LNCaP clone FGC (cell line): ENCODE results near the gene YTHDC1.
"Not testable (repeated sequence)": the region's sequence is repeated elsewhere in the genome, so short reads cannot be mapped to it uniquely, and the experiment has no call there.

ENCODE experiments used
- DNase-seq: peaks from one replicate; pipeline ENCODE4 v3.0.0-alpha.2; 2011; ENCODE audit warnings: low read depth
- H3K4me3 ChIP-seq: 2 replicates; pipeline ENCODE4 v1.5.1; 2011; ENCODE audit warnings: mild to moderate bottlenecking, low read depth, low read length, control low read depth
- CTCF ChIP-seq: IDR thresholded peaks from 2 replicates; pipeline ENCODE4 v1.5.1; 2012; ENCODE audit warnings: mild to moderate bottlenecking; ENCODE audit not compliant: control insufficient read depth, insufficient read depth; ENCODE audit errors: extremely low read depth

YTHDC1 gene

GRCh38 chr4:68283714-68284113 is 66.2 kb downstream of the YTHDC1 start:
- DNase-seq, result no peak
- H3K4me3 ChIP-seq, result no peak overlapping the region
- no peak for TF ChIP-seq CTCF

GRCh38 chr4:68283095-68283494 is 66.8 kb downstream of the YTHDC1 start:
- DNase-seq, result no peak
- no peak for TF ChIP-seq CTCF
- H3K4me3 ChIP-seq, result no peak overlapping the region

GRCh38 chr4:68281796-68282740 is 67.8 kb downstream of the YTHDC1 start:
- H3K4me3 ChIP-seq, DNase-seq: not testable (repeated sequence)

- no peak for DNase-seq
- TF ChIP-seq CTCF, result no peak
- H3K4me3 ChIP-seq, result no peak overlapping the region
Observed at GRCh38 chr4:68278029-68278428, 71.9 kb downstream of the YTHDC1 start.

DNA sequence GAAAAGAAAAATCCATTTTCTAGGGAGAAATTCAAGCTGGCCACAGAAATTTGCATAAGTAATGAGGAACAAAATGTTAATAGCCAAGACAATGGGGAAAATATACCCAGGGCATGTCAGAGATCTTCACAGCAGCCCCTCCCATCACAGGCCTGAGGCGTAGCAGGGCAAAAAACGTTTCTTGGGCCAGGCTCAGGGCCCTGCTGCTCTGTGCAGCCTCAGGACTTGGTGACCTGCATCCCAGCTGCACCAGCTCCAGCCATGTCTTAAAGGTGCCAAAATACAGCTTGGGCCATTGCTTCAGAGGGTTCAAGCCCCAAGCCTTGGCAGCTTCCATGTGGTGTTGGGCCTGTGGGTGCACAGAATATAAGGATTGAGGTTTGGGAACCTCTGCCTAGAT is 72.3 kb downstream of the YTHDC1 start:
- no peak overlapping the region for H3K4me3 ChIP-seq
- no peak for DNase-seq
- no peak for TF ChIP-seq CTCF

DNA sequence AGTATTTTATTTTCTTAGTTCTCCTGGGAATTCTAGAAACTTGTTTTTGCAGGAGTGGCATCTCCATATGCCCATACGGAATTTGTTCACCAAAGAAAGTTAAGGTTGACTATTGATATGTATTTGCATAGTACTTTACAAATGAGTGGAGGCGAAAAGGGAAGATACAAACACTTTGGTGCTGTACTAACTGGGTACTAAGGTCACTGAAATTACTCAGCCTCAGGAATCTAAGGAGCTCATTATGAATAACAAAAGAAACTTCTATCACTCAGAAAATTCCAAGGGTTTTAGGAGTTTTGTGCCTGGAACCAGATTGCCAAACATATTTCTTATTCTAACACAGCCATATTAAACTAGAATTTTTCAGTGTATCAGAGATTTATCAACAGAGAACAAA is 77.0 kb downstream of the YTHDC1 start:
- DNase-seq, result no peak
- TF ChIP-seq CTCF, result no peak
- no peak overlapping the region for H3K4me3 ChIP-seq

DNA sequence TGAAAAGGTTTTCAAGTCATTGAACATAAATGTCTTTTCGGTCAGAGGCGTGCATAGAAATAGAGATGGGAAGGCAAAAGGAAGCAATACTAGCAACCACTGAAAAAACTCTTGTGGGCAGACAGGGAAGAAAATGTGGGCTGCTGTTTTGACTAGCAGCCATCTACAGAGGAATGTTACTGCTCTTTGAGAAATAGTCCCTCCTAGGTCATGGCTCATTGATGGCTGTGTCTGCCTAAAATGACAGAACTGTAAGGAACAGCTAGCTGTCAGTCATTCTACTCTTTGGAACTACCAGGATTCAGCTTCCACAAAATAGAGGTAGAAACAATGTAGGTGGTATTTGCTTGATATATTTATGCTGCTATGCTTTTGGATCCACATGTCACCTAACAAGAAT is 77.5 kb downstream of the YTHDC1 start:
- TF ChIP-seq CTCF, result no peak

More for the DNA sequence above, 77.5 kb downstream of the YTHDC1 start:
- no peak for DNase-seq
- no peak overlapping the region for H3K4me3 ChIP-seq
